SW 1271 (cell line): ENCODE data around the gene CNTNAP1.

ENCODE experiments used
- DNase-seq, 2 experiments: peaks; one replicate each; lab custom pipeline; 2025; lab: John Stamatoyannopoulos, UW

The CNTNAP1 gene

GRCh38 chr17:42670789-42671657 lies 11.3 kb upstream of the CNTNAP1 start:
- no peak for DNase-seq

GRCh38 chr17:42672038-42672437 lies 10.3 kb upstream of the CNTNAP1 start:
- no peak for DNase-seq

- DNase-seq, result no peak
These were observed 9.0 kb upstream of the CNTNAP1 start for GRCh38 chr17:42673266-42673884.

GRCh38 chr17:42673885-42674754 lies 8.2 kb upstream of the CNTNAP1 start:
- peak in 1 of 2 experiments; percentile 28 for DNase-seq

- no peak for DNase-seq
These were observed 7.5 kb upstream of the CNTNAP1 start for GRCh38 chr17:42674755-42675347.

- DNase-seq, result no peak
These were observed 6.9 kb upstream of the CNTNAP1 start for GRCh38 chr17:42675348-42675964.

GRCh38 chr17:42675965-42676423 lies 6.3 kb upstream of the CNTNAP1 start:
- DNase-seq, result peak in 1 of 2 experiments; percentile 39

GRCh38 chr17:42676424-42677011 lies 5.8 kb upstream of the CNTNAP1 start, which contains the start of gene PLEKHH3:
TSS of gene PLEKHH3 (minus strand) at chr17:42676994. CDS start at chr17:42676563, 431 bp downstream.
- no peak for DNase-seq

GRCh38 chr17:42677012-42677857 lies 5.1 kb upstream of the CNTNAP1 start:
- DNase-seq, result peak; percentile 97 to 99

GRCh38 chr17:42677921-42678781 lies 4.2 kb upstream of the CNTNAP1 start:
- DNase-seq, result peak; percentile 75 to 85

- no peak for DNase-seq
These were observed 3.3 kb upstream of the CNTNAP1 start for GRCh38 chr17:42678951-42679491.

GRCh38 chr17:42679492-42680330 lies 2.6 kb upstream of the CNTNAP1 start:
- DNase-seq, result peak in 1 of 2 experiments; percentile 46

GRCh38 chr17:42680331-42680808 lies 2.0 kb upstream of the CNTNAP1 start:
- no peak for DNase-seq

- no peak for DNase-seq
These were observed 532 bp downstream of the CNTNAP1 start for GRCh38 chr17:42682722-42683403.

- no peak for DNase-seq
These were observed 1.2 kb downstream of the CNTNAP1 start for GRCh38 chr17:42683407-42684034.

- no peak for DNase-seq
These were observed 2.7 kb downstream of the CNTNAP1 start for GRCh38 chr17:42684929-42685556.
